Medulla oblongata (tissue), 1 donor: ENCODE results near the gene SMKR1.
"Not testable (repeated sequence)": the region's sequence is repeated elsewhere in the genome, so short reads cannot be mapped to it uniquely, and the experiment has no call there.

ENCODE experiments used
- DNase-seq: peaks from one replicate; pipeline ENCODE4 v3.0.0-alpha.2; 2015; ENCODE audit errors: extremely low spot score

The SMKR1 gene

DNA sequence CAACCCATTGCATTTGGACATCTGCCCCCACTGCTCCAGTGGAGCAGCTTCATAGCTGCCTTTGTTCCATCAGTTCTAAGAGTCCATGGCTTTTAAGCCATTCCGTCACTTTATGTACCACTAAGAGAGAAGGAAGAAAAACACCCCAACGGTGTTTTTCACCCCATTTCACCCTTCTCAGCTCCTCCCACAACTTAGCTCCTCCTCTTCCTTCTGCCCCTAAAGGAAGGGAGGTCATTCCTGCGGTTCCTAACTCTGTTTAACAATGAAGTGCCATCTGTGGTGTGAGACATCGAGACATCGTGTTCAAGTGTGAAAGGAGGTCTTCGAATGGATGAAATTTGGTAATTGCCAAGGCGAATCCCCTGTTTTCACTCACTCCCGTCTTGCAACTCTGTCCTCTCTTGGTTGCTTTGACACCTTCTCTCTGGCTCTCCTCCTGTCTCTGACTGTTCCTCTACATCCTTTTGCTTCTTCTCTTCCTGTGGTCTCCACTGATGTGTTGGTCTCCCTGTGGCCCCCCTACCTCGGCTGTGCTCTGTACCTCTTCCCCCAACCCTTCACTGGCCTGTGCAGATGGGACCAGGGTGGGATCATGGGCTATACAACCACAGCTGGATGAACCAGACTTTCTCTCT, 23.0 kb downstream of the SMKR1 start:
- no peak for DNase-seq

DNA sequence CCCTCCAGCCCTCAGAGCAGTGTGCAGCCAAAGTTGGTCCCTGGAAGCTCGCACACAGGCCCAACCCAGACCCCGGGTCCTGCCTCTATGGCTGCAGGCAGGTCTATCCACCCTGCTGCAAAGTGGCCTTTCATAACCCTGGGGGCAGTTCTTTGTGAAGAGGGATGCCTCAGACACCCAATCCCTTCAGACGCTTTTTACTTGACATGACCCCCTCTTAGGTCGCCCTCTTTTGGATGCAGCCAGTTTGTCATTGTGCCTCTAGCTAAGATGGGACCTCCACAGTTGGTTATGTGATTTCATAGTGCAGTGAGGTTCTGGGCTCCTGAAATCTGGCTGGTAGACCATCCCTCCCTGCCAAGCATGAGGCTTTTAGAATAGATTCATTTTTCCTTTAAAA, 27.3 kb downstream of the SMKR1 start:
- DNase-seq: no peak

DNA sequence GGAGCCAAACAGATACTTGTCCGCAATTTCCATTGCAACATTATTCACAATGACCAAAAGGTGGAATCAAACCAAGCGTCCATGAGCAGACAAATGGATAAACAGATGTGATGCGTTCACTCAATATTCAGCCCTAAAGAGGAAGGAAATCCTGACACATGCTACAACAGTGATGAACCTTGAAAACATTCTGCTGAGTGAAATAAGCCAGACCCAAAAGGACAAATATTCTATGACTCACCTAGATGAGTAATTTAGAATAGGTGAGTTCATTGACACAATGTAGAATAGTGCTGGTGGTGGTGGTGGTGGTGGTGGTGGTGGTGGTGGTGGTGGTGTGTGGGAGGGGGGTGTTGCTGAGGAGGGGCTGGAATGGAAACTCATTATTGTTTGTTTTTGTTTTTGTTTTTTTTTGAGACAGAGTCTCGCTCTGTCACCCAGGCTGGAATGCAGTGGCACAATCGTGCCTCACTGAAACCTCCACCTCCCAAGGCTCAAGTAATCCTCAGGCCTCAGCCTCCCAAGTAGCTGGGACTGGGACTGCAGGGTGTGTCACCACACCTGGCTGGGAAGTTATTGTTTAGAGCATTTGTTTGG, 28.6 kb downstream of the SMKR1 start:
- DNase-seq: no peak

DNA sequence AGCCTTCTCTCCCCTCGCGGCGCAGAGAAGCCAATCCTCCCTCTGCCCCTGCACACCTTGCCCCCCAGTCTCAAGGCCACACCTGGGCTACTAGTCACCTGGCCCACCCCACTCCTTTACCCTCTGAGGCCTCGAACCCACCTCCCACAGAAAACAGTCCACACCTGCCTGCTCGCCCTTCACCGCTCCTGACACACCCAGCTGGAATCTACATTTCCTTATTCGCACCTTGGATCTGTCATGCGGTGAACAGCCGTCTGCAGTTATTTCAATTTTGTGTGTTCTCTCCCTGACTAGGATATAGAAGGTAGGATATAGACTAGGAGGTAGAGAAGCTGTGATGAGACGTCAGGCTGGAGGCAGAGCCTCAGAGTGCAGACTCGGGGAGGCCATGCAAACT, 29.4 kb downstream of the SMKR1 start:
- no peak for DNase-seq

DNA sequence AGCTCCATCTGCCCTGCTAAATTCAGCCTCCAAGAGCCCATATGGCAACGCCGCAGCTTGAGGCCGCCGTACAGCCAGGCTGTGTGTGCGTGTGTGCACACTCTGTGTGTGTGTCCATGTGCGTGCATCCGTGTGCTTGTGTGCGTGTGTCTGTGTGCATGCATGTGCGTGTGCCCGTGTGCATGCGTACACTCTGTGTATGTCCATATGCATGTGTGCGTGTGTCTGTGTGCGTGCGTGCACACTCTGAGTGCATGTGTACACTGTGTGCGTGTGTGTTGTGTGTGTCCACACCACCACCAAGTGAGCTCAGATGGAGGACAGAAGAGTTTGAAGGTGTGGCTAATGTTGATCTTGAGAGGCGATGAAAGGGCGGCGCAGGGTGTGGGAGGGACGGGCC, 30.0 kb downstream of the SMKR1 start:
- no peak for DNase-seq

DNA sequence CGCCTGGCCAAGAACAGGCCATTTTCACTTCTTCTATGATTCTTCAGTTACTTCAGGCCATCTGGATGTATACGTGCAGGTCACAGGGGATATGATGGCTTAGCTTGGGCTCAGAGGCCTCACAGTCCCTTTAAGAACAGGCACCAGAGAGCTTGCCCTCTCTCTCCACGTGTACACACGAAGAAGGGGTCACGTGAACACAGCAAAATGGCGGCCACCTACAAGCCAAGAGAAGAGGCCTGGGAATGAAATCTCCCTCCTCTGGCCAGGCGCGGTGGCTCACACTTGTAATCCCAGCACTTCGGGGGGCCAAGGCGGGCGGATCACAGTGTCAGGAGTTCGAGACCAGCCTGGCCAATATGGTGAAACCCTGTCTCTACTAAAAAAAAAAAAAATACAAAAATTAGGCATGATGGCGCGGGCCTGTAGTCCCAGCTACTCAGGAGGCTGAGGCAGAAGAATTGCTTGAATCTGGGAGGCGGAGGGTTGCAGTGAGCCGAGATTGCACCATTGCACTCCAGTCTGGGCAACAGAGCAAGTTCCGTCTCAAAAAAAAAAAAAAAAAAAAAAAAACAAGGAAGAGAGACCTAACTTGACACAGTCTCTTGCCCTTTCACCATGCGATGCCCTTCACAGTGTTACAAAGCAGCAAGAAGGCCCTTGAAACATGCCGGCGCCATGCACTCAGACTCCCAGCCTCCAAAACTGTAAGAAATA, 32.4 kb downstream of the SMKR1 start:
- not testable (repeated sequence) for DNase-seq

DNA sequence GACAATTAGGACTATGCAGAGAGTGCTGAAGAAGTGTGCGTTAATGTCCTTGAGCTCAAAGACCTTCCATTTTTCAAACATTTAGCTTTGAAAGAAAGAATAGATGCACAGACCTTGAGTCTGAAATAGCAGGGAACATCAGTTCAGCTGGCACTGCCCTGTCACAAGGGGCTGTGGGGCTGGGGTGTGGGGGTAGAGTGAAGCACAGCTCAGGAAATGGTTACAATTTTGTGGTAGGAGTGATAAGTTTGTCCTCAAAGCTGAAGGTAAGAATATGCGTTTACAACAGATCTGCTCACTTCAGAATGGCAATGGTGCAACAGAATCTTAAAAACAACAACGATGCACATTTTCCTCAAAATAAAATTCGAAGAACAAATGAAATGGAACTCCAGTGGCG, 33.6 kb downstream of the SMKR1 start:
- DNase-seq: no peak

DNA sequence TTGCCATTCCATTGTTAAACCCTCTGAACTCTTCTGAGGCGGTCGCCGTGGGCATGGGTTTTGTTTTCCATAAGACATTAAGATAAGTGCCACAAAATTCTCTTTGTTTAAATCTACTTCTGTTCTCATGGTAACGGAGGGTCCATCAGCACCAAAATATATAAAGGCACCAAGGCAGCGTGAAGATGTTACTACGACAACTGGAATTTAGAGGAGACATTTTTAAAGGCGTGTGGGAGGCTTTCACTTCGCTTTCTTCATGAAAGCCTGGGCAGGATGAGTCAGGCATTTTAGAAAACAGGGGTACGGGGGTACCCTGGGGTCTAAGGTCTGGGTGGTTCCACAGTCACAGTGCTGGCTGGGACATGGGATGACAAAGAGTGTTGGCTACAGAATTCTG, 34.0 kb downstream of the SMKR1 start:
- DNase-seq: no peak

DNA sequence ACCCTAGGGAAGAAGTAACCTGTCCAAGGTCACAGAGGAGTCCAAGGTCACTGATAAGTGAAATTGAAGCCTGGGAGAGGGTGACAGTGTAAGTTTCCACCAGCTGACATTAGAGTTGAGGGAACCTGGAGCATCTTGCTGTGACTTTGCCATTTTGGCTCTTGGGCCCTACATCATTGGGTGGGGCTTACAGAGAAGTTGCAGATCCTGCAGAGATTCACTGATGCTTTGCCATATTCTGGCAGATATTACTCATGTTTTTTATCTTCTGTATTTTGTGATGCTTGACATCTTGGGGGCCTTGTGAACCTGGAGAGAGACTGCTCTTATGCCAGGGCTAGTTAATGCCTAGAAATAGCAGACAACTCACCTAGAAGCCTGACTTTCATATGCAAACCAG, 36.5 kb downstream of the SMKR1 start:
- no peak for DNase-seq

DNA sequence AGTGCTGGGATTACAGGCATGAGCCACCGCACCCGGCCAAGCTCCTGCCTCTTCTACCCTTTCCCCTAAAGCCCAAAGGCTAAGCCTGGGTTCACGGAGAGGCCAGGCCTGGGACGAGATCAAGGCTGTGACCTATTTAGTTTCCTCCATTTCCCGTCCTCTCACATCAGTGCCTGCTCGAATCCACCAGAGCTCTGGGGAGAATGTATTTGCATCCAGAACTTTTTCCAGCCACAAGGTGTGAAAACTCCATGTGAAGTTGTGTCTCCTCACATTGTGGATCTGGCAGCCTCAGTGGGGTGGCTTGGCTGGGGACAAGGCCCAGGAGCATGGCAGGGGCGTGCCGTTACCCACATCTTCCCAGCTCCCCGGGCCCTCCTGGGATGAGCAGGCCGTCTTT, 38.0 kb downstream of the SMKR1 start:
- no peak for DNase-seq

DNA sequence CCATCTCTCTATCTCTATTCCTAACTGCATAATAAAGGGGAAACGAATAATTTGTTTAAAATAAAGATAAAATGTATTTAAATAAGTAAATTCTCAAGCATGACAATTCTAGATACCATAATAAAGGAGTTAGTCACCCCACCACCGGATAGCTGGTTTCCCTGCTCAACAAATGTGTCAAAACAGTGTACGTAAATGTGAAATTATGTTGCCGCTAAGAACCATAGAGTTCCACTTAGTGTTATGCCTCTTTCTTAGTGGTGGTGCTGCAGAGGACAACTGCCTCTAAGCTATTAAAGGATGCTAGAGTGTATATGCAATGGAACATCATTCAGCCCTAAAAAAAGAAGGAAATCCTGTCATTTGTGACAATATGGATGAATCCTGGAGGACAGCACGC, 42.4 kb downstream of the SMKR1 start:
- no peak for DNase-seq

DNA sequence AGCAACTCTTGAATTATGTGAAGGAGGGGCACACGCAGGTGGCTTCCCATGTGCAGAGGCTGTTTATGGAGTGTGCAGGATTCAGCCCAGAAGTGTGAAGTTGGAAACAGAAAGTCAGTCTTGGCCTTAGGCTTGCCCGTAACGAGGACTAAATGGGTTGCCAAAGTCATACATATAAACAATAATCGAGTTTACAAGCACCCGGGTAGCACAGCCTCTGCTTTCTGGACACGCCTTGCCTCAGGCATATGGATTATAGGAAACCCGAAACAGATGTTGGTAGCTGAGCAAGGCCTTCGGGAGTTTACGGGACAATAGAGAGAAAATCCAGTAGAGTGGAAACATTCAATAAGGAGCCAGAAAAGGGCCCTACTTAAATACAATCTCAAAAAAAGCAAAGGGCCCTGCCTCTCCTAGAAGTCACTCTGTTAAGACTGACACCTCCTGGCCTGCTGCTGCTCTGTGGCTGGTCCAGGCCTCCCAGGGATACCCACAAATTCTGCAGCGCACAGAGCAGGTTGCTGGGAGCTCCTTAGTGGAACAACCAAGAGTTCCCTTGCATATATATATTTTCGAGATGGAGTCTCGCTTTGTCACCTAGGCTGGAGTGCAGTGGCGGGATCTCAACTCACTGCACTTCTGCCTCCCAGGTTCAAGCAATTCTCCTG, 48.5 kb downstream of the SMKR1 start:
- DNase-seq: no peak

DNA sequence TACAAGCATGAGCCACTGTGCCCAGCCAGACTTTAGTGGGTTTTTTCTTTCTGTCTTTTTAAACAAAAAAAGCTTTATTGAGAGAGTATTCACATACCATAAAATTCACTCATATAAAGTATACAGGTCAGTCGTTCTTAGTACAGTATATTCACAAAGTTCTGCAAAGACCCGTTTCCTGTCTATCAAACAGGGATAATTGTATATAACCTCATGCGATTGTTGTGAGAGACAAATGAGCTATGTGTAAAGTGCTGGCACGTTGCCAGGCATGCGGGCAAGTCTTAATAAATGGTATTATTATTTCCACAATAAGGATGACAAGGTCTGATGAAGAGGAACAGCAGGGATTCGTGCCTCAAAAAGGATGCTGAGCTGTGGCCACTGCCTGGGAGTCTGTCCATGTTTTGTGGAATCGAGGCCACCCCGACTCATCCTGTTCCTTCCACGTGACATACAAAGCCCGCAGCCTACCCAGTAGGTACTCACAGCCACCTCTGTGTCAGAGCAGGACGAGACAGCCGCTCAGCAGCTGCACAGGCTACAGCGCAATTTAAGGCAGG, 51.6 kb downstream of the SMKR1 start:
- DNase-seq: no peak

DNA sequence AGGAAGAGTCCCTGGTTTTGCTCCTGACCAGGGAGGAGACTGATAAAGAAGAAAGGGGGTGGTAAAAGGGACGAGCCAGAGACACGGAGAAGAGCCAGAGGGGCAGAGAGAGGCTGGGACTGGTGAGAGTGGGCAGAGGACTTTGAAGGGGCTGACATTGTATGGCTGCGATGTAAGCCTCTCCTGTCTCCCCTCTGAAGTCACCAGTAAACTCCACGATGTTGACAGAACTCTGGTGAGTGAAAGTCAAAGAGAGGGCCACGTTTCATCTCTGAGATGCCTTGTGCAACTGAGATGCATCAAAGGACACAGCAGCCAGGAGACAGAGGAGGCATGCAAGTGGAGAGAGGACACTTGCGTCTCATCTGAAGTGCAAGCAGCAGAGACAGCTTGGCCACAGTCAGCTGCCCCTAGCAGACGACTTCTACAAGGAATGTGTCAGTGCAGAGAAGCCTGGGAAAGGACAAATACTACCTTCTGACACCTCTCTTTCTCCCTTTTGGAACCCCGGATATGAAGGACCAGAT, 54.3 kb downstream of the SMKR1 start:
- no peak for DNase-seq

DNA sequence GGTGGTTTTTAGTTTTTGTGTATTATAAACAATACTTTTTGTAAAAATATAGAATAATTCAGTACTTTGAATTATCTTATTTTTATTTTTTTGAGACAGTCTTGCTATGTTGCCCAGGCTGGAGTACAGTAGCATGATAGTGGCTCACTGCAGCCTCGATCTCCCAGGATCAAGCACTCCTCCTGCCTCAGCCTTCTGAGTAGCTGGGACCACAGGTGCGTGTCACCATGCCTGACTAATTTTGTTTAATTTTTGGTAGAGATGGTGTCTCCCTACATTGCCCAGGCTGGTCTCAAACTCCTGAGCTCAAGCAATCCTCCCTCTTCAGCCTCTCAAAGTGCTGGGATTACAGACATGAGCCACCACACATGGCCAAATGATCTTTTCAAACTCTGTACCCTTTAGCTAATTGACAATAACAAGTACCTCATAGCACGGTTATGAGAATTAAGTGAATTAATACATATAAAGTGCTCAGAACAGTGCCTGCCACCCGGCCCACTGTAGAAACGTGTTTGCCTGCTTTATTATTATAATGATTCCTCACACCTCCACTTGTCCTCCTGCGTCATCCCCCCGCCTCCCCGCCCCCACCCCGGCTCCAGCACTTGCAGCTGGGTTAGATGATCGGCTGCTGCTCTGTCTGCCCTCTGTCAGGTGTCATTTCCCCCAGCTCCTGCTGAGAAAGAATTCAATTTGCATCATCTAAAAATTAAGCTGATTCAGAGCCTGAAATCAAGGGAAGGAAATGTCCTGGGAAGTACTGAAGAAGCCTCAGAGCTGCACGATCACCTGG, 55.6 kb downstream of the SMKR1 start:
- DNase-seq: no peak

DNA sequence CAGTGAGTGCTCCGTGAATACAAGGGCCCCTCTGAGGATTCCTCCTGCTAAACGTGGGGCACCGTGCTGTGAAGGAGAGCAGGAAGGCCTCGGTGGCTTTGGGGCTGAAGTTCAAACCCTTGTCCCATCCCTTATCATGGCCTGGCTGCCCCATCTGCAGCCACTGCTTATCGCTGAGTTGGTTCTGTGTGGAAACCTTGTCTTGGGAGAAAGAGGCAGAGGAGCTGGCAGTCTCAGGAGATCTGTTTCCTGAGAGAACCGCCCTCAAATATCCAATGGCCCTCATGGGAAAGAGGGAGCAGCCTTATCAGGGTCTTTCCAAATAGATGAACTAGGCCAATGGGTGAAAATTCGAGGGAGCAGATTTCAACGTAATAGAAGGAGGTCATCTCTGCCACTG, 57.2 kb downstream of the SMKR1 start:
- DNase-seq: no peak

DNA sequence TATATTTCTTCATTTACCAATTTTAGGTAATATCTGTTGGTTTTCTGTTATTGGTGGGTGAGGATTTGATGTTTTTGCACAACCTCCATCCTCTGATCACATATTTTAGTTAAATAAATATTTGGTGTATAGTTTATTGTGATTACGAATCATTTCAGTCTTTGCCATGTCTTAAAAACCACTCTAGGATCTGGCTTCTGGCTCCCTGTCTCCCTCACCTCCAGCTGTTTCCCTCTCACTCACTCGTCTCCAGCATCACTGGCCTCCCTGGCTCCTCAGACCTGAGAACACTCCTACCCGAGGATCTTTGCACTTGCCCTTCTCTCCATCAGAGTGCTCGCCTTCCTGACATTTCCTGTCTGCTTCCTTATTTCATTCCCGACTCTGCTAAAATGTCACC, 58.5 kb downstream of the SMKR1 start:
- no peak for DNase-seq

DNA sequence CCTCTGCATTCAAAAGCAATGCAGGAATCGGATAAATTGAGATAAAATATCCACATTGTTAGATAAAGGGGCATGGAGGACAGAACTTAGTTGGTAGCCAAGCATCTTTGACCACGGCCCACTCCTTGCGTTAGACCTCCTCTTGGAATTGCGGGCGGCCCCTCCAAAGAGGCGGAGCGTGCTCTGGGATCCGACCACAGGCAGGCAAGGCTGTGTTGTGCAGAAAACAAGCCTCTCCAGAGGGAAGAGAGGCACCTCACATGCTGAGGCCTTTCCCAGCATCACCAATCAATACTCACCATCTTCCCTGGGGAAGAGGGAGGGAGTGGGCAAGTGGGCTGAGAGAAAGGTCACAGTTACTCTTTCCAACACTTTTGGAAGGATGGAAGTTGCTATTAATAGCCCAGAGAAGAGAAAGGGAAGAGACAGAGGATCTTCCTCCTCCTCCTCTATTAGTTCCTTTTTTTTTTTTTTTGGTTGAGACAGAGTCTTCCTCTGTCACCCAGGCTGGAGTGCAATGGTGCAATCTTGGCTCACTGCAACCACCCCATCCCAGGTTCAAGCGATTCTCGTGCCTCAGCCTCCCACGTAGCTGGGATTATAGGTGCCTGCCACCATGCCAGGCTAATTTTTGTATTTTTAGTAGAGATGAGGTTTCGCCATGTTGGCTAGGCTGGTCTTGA, 59.5 kb downstream of the SMKR1 start:
- no peak for DNase-seq
